Trophoblast cell (in vitro differentiated cells and primary cell): ENCODE data around the gene TSFM.

ENCODE experiments used
- DNase-seq, 2 donors: peaks; one replicate each; pipeline ENCODE4 v3.0.0-alpha.2; 2016
- H2AFZ ChIP-seq: 2 replicates; pipeline ENCODE4 v1.6.1; 2013; ENCODE audit warnings: low read length, moderate library complexity, mild to moderate bottlenecking; ENCODE audit not compliant: insufficient read depth, poor library complexity
- H2AK5ac ChIP-seq: 2 replicates; pipeline ENCODE4 v1.6.1; 2013; ENCODE audit warnings: mild to moderate bottlenecking, low read length
- H2BK120ac ChIP-seq: 2 replicates; pipeline ENCODE4 v1.6.1; 2013; ENCODE audit warnings: low read length, mild to moderate bottlenecking, moderate library complexity; ENCODE audit not compliant: insufficient read depth, poor library complexity
- H2BK12ac ChIP-seq: 2 replicates; pipeline ENCODE4 v1.6.1; 2013; ENCODE audit warnings: mild to moderate bottlenecking, low read length, moderate library complexity
- H2BK5ac ChIP-seq: 2 replicates; pipeline ENCODE4 v1.6.1; 2013; ENCODE audit warnings: low read length, low read depth, moderate library complexity, mild to moderate bottlenecking; ENCODE audit not compliant: poor library complexity
- H3K14ac ChIP-seq: 2 replicates; pipeline ENCODE4 v1.6.1; 2013; ENCODE audit warnings: mild to moderate bottlenecking, low read length
- H3K18ac ChIP-seq: 2 replicates; pipeline ENCODE4 v1.6.1; 2013; ENCODE audit warnings: mild to moderate bottlenecking, low read length
- H3K23ac ChIP-seq: 2 replicates; pipeline ENCODE4 v1.6.1; 2013; ENCODE audit warnings: low read length
- H3K27ac ChIP-seq: 2 replicates; pipeline ENCODE4 v1.5.1; 2013; ENCODE audit warnings: low read depth, mild to moderate bottlenecking, inconsistent platforms, low read length, moderate library complexity
- H3K27me3 ChIP-seq: 2 replicates; pipeline ENCODE4 v1.6.1; 2013; ENCODE audit warnings: inconsistent platforms, mild to moderate bottlenecking, low read length, moderate library complexity; ENCODE audit not compliant: insufficient read depth
- H3K36me3 ChIP-seq, 2 experiments: 1 replicate in 1 of 2; 2 replicates in 1 of 2; pipeline ENCODE4 v1.6.1; 2013; ENCODE audit warnings: low read length in 2 of 2, mild to moderate bottlenecking in 2 of 2, moderate library complexity in 1 of 2; ENCODE audit not compliant: insufficient read depth in 2 of 2, control insufficient read depth in 1 of 2
- H3K4ac ChIP-seq: 2 replicates; pipeline ENCODE4 v1.6.1; 2013; ENCODE audit warnings: low read depth, mild to moderate bottlenecking, low read length, moderate library complexity
- H3K4me1 ChIP-seq, 2 experiments: 1 replicate in 1 of 2; 2 replicates in 1 of 2; pipeline ENCODE4 v1.6.1; 2013; ENCODE audit warnings: low read length in 2 of 2, mild to moderate bottlenecking in 2 of 2, moderate library complexity in 1 of 2; ENCODE audit not compliant: insufficient read depth in 2 of 2, control insufficient read depth in 1 of 2
- H3K4me2 ChIP-seq: 2 replicates; pipeline ENCODE4 v1.6.1; 2013; ENCODE audit warnings: inconsistent platforms, mild to moderate bottlenecking, low read length, moderate library complexity
- H3K4me3 ChIP-seq: 2 replicates; pipeline ENCODE4 v1.5.1; 2013; ENCODE audit warnings: mild to moderate bottlenecking, low read depth, low read length, inconsistent platforms
- H3K79me1 ChIP-seq: one replicate; pipeline ENCODE4 v1.6.1; 2013; ENCODE audit warnings: low read length
- H3K79me2 ChIP-seq: 2 replicates; pipeline ENCODE4 v1.6.1; 2013; ENCODE audit warnings: low read length, mild to moderate bottlenecking; ENCODE audit not compliant: control insufficient read depth, insufficient read depth, poor library complexity
- H3K9ac ChIP-seq: 2 replicates; pipeline ENCODE4 v1.6.1; 2013; ENCODE audit warnings: mild to moderate bottlenecking, low read length
- H3K9me3 ChIP-seq: 2 replicates; pipeline ENCODE4 v1.6.1; 2013; ENCODE audit warnings: low read depth, mild to moderate bottlenecking, control low read depth, inconsistent platforms, low read length; ENCODE audit not compliant: insufficient read depth
- H4K12ac ChIP-seq: 2 replicates; pipeline ENCODE4 v1.6.1; 2013; ENCODE audit warnings: low read depth, mild to moderate bottlenecking, low read length, moderate library complexity
- H4K8ac ChIP-seq: 2 replicates; pipeline ENCODE4 v1.6.1; 2013; ENCODE audit warnings: low read depth, mild to moderate bottlenecking, low read length, moderate library complexity
- H4K91ac ChIP-seq: one replicate; pipeline ENCODE4 v1.6.1; 2013; ENCODE audit warnings: low read depth, mild to moderate bottlenecking, low read length, moderate library complexity
- WGBS: extraction: QIAGEN DNeasy Blood & Tissue Kit; methylation state at CpG from one replicate; pipeline ENCODE4 v1.1.7; 2013; ENCODE audit warnings: missing lambda C conversion rate; ENCODE audit not compliant: insufficient read length, insufficient coverage; ENCODE audit errors: extremely low coverage; 5-methylcytosine and 5-hydroxymethylcytosine counted together

Gene TSFM

GRCh38 chr12:57761391-57761998, 21.1 kb upstream of the TSFM start:
- peaks cover 13 to 18% of the 10 kb centered on the region in 2 experiments for H3K4me1 ChIP-seq
- no peak overlapping the region for H2BK5ac ChIP-seq
- H3K4ac ChIP-seq, result no peak overlapping the region
- no peak overlapping the region for H2BK12ac ChIP-seq
- H3K9ac ChIP-seq, result no peak overlapping the region
- no peak overlapping the region for H4K91ac ChIP-seq
- H4K12ac ChIP-seq, result no peak overlapping the region
- no peak overlapping the region for H2BK120ac ChIP-seq
- H3K36me3 ChIP-seq, result no peaks in the 10 kb centered on the region
- H3K23ac ChIP-seq, result no peak overlapping the region
- peaks cover 6% of the 10 kb centered on the region for H3K9me3 ChIP-seq
- H2AFZ ChIP-seq, result no peak overlapping the region
- no peaks in the 10 kb centered on the region for H3K79me2 ChIP-seq
- no peak overlapping the region for H3K4me2 ChIP-seq
- no peak overlapping the region for H3K18ac ChIP-seq
- DNase-seq, result no peak
- H3K27ac ChIP-seq, result no peak overlapping the region
- H3K14ac ChIP-seq, result no peak overlapping the region
- no peak overlapping the region for H3K4me3 ChIP-seq
- H4K8ac ChIP-seq, result no peak overlapping the region
- no CpG with 5 or more reads among the region's 4 CpGs for WGBS
- H3K79me1 ChIP-seq, result no peaks in the 10 kb centered on the region
- peaks cover 40% of the 10 kb centered on the region for H3K27me3 ChIP-seq
- no peak overlapping the region for H2AK5ac ChIP-seq

GRCh38 chr12:57762463-57762862, 20.1 kb upstream of the TSFM start:
- no peak overlapping the region for H3K14ac ChIP-seq
- no peak overlapping the region for H2AFZ ChIP-seq
- no peak overlapping the region for H3K27ac ChIP-seq
- H3K27me3 ChIP-seq, result peaks cover 45% of the 10 kb centered on the region
- H3K9ac ChIP-seq, result no peak overlapping the region
- H3K79me2 ChIP-seq, result no peaks in the 10 kb centered on the region
- no peak overlapping the region for H2BK120ac ChIP-seq
- no peak overlapping the region for H4K12ac ChIP-seq
- no peak overlapping the region for H2BK5ac ChIP-seq
- no peak for DNase-seq
- H3K36me3 ChIP-seq, result no peaks in the 10 kb centered on the region
- H3K23ac ChIP-seq, result no peak overlapping the region
- H3K4me1 ChIP-seq, result peaks cover 16 to 21% of the 10 kb centered on the region in 2 experiments
- no peak overlapping the region for H3K4me3 ChIP-seq
- H4K8ac ChIP-seq, result no peak overlapping the region
- no peak overlapping the region for H3K4ac ChIP-seq
- no peaks in the 10 kb centered on the region for H3K79me1 ChIP-seq
- H3K9me3 ChIP-seq, result peaks cover 6% of the 10 kb centered on the region
- H2AK5ac ChIP-seq, result no peak overlapping the region
- H3K18ac ChIP-seq, result no peak overlapping the region
- no CpG with 5 or more reads among the region's 2 CpGs for WGBS
- no peak overlapping the region for H2BK12ac ChIP-seq
- H4K91ac ChIP-seq, result no peak overlapping the region
- no peak overlapping the region for H3K4me2 ChIP-seq

- WGBS, result no CpG with 5 or more reads among the region's 6 CpGs
- Histone ChIP-seq H4K91ac (no peak overlapping the region), H3K27ac (no peak overlapping the region), H2BK12ac (no peak overlapping the region), H3K4me1 (peaks cover 16 to 21% of the 10 kb centered on the region in 2 experiments), H2BK5ac (no peak overlapping the region), H3K79me2 (no peaks in the 10 kb centered on the region), H2AFZ (no peak overlapping the region), H3K23ac (no peak overlapping the region), H3K4me3 (no peak overlapping the region), H3K27me3 (peaks cover 45% of the 10 kb centered on the region), H3K9me3 (peaks cover 6% of the 10 kb centered on the region), H3K4ac (no peak overlapping the region), H3K36me3 (peaks cover 5% of the 10 kb centered on the region in 2 experiments), H4K12ac (no peak overlapping the region), H4K8ac (no peak overlapping the region), H3K9ac (no peak overlapping the region), H3K14ac (no peak overlapping the region), H3K4me2 (peak overlapping the region; percentile 60), H3K79me1 (no peaks in the 10 kb centered on the region), H2BK120ac (no peak overlapping the region), H2AK5ac (no peak overlapping the region), H3K18ac (no peak overlapping the region)
- DNase-seq, result no peak
Observed at GRCh38 chr12:57763881-57764661, 18.5 kb upstream of the TSFM start.

GRCh38 chr12:57764662-57765002, 18.0 kb upstream of the TSFM start:
- no peak for DNase-seq
- no peak overlapping the region for H3K4ac ChIP-seq
- no peak overlapping the region for H2BK12ac ChIP-seq
- H3K4me3 ChIP-seq, result peak overlapping the region; percentile 39
- no peaks in the 10 kb centered on the region for H3K79me2 ChIP-seq
- peaks cover 9 to 11% of the 10 kb centered on the region in 2 experiments for H3K36me3 ChIP-seq
- H3K14ac ChIP-seq, result no peak overlapping the region
- no peak overlapping the region for H3K9ac ChIP-seq
- no peak overlapping the region for H2BK120ac ChIP-seq
- H3K79me1 ChIP-seq, result no peaks in the 10 kb centered on the region
- H3K18ac ChIP-seq, result no peak overlapping the region
- peaks cover 16 to 21% of the 10 kb centered on the region in 2 experiments for H3K4me1 ChIP-seq
- H3K9me3 ChIP-seq, result peaks cover 6% of the 10 kb centered on the region
- no peak overlapping the region for H2BK5ac ChIP-seq
- no peak overlapping the region for H2AK5ac ChIP-seq
- H3K4me2 ChIP-seq, result peak overlapping the region; percentile 60
- H2AFZ ChIP-seq, result no peak overlapping the region
- H3K27ac ChIP-seq, result no peak overlapping the region
- H4K12ac ChIP-seq, result no peak overlapping the region
- H4K8ac ChIP-seq, result no peak overlapping the region
- peaks cover 45% of the 10 kb centered on the region for H3K27me3 ChIP-seq
- no peak overlapping the region for H4K91ac ChIP-seq
- WGBS, result no CpG with 5 or more reads among the region's 17 CpGs
- no peak overlapping the region for H3K23ac ChIP-seq
